GM12874 (cell line): ENCODE results near the gene MBD5.

ENCODE experiments used
- TF ChIP-seq, protein P1 (sequence below): IDR thresholded peaks from 2 replicates; pipeline ENCODE4 v1.5.1; 2011; ENCODE audit warnings: low read depth, mild to moderate bottlenecking, control low read depth, low read length, moderate library complexity; ENCODE audit not compliant: insufficient read depth

Gene MBD5

DNA sequence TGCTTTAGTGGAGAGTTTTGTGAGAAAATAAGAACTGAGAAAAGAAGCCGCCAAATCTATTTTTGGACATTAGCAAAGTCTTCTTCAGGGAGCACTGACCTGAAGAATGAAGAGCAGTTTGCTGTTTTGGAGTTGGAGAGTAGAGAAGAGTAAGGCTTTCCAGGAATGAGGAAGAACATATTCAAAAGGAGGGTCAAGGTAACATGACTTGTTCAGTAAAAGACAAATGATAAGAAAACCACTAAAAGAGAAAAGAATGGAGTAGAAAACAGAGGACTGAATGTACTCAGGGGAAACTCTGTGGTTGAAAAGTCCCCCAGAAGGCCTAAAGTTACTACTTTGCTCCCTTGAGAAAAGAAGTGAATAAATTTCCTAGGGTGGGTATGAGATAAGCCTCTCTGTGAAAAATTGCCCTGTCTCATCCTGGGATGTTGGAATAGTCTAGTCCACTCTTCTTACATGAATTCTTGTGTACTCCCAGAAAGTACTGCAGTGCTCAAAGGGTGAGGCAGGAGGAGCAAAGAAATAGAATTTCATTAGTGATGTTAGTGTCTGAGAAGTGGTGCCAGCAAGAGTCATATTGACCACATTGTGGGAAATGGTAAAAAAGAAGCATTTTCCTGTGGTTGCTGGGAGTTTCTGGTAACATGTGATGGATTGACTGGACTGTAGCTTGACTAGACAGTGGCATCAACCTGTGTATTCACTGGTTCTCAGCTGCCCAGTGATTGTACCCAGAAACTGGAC is 27.8 kb downstream of the MBD5 start:
- TF ChIP-seq, protein P1, sequence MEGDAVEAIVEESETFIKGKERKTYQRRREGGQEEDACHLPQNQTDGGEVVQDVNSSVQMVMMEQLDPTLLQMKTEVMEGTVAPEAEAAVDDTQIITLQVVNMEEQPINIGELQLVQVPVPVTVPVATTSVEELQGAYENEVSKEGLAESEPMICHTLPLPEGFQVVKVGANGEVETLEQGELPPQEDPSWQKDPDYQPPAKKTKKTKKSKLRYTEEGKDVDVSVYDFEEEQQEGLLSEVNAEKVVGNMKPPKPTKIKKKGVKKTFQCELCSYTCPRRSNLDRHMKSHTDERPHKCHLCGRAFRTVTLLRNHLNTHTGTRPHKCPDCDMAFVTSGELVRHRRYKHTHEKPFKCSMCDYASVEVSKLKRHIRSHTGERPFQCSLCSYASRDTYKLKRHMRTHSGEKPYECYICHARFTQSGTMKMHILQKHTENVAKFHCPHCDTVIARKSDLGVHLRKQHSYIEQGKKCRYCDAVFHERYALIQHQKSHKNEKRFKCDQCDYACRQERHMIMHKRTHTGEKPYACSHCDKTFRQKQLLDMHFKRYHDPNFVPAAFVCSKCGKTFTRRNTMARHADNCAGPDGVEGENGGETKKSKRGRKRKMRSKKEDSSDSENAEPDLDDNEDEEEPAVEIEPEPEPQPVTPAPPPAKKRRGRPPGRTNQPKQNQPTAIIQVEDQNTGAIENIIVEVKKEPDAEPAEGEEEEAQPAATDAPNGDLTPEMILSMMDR, result no peak

GRCh38 chr2:148049284-148049683 is 28.4 kb downstream of the MBD5 start:
- TF ChIP-seq, protein P1, result no peak

DNA sequence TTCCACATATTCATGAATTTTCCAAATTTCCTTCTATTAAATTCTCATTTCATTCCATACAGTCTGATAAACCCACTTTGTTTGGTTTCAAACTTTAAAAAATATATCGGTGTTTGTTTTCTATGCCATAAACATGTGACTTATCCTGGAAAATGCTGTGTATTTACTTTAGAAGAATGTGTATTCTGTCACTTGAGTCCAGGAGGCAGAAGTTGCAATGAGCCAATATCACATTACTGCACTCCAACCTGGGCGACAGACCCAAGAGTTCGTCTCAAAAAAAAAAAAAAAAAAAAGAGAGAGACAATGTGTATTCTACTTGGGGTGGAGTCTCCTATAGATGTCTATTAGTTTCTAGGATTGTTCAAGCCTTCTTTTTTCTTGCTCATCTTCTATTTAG is 31.8 kb downstream of the MBD5 start:
- TF ChIP-seq, protein P1, result no peak

- TF ChIP-seq, protein P1, result no peak
These were observed 37.8 kb downstream of the MBD5 start for GRCh38 chr2:148058641-148059040.

GRCh38 chr2:148063633-148064032 is 42.7 kb downstream of the MBD5 start:
- TF ChIP-seq, protein P1, result no peak

- TF ChIP-seq, protein P1, result no peak
These were observed 45.0 kb downstream of the MBD5 start for GRCh38 chr2:148065936-148066335.

DNA sequence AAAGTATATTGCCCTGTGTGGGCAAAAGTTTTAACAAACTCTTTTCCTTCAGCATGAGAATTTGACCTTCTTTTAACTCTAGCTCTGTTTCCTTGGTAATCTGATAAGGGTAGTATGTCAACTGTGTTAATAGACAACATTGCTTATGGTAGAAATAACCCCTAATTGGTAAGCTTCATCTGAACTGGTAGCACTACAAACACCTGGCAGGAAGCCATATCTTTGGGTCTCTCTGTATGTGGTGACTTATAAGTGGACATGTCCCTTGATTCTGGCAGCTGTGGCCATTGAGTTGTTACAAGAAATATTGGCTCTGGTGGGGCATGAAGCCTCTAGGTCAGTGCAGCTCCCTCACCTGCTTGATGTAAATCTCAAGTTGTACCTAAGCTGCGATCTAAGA is 46.9 kb downstream of the MBD5 start:
- TF ChIP-seq, protein P1, result no peak
